ENCODE results near the gene SLC39A6.
"Not testable (repeated sequence)": the region's sequence is repeated elsewhere in the genome, so short reads cannot be mapped to it uniquely, and the experiment has no call there.

Gene SLC39A6

DNA sequence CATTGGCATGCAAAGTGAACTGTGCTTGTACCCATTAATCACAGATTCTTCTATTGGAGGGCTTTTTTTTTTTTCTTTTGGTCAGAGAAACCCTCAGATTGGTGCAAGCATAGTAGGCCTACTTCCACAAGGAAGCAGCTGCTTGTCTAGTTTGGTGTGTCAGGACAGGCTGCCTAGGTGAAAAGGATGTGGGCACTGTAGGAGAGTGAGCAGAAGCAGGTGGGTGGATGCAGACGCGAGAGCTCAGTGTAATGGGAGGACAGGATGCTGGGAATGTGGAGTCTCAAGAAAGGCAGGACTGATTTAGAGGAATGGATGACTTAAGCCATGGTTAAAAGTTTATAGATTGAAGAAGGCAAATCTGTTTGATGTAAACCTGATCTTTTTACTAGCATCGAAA is 3.6 kb upstream of the SLC39A6 start:
- DNase-seq = no peak

DNA sequence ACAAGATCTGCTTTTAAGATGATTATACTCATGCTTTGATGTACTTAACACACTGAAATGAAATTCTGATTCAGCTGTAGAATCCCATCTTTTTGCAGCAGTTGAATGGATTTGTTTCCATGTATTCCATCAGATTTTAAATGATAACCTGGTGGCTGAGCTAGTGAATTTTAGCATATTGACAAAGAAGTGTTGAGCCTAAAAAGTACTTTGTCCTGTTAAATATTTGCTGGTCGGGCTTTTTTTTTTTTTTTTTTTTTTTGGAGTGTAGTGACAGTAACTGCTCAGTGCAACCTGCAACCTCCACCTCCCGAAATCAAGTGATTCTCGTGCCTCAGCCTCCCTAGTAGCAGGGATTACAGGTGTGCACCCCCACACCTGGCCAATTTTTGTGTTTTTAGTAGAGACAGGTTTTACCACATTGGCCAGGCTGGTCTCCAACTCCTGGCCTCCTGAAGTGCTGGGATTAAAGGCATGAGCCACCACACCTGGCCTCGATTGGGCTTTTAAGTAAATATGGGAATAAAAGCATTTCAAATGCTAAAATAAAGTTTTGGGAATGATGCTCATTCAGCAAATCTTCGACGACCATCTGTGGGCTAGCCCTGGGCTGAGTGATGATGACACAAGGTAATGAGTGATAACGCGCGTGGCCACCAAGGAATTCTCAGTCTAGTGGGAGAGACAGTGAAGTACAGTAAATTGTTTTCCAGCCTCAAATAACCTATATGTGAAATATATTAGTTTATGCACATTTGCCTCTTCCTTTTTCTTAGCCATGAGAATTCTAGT is 2.7 kb upstream of the SLC39A6 start:
- no peak for DNase-seq

DNA sequence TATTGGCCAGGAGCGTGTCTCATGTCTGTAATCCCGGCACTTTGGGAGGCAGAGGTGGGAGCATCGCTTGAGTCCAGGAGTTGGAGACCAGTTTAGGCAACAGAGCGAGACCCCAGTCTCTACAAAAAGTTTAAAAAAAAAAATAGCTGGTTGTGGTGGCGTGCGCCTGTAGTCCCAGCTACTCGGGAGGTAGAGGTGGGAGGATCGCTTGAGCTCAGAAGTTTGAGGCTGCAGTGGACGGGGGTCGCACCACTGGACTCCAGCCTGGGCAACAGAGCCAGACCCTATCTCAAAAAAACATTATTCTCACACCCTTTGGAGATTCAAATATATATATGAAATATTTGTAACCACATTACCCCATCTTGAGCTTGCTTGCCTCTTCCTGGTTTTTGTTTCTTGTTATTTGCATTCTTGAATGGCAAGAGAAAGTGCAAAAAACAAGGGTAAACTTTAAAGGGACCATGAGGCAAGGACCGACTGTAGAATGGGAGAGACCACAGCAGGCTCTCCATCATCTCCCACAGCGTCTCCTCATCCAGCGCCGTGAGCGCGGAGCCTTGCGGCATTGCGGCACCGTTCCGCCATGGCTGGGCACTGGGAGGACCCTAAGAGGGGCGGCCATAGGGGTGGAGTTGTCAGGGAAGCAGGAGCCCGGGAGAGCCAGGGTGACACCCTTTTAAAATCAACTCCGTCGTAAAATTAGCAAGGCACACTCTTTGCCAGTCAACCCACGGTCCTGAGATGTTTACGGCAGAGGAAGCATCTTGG is 1.9 kb upstream of the SLC39A6 start:
- DNase-seq = no peak

DNA sequence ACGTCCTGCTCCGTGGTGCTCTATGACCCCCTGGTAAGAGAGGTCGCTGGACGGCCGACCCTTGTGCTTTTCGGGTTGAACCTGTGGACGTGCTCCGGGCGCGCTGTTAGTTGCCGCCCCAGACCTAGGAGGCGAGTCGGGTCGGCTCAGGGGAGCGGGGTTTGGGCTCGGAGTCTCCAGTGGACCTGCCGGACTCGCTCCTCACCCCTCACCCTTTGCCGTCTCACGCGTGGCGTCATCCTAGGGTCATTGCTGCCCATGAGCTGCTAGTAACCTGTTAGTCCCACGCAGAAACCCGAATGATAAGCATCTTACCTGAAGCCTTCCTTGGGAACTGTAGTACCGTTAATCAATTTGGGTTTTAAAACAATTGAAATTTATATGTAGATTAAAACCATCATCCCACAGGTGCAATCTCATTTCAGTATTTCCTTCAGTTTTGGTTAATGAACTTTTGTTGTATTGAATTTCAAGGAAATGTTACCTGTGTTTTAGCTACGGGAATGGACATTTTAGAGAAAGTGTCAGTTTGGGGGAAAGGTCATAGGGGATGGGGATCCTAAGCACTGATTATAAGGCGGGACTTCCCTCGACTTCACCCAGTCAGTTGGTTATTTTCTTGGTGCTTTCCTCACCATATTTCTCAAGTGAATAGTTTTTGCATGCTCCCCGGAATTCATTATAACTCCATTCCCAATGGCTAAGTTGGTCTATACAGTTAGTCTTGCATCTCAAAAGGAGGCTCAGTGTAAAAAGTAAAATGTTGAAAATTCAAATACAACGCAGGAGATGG is 1.1 kb upstream of the SLC39A6 start:
- DNase-seq = no peak

DNA sequence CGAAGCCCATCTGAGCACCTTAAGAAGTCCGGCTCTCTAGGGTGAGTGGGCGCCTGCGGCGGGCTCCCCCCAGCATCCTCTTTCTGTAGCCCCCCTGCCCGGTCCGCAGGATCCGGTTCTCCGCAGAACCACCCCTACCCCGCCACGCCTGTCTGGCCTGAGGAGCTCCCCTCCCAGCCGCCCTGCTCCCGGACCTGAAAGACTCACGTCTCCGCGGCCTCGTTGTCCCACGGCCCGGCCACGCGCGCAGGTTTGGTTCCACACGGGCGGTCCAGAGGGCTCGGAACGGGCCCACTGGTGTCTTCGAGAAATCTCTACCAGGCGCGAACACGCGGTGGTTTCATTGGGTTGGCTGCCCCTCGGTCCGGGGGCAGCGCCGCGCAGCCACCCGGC is 237 bp downstream of the SLC39A6 start:
- DNase-seq = no peak

DNA sequence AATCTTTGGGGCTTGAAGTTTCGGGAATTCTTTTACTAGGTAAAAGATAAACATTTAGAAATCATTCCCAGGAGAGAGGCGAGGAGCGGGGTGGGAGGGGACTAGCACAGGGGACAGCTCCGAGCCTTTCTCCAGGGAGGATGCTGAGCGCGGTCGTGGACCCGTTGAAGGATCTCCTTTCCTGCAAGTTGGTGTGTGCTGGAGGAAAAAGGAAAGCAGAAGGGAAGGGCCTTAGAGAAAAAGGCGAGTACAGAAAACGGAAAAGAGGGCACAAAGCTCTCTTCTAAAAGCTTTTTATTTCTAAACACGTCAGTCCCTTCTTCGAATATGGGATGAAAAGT is 640 bp downstream of the SLC39A6 start:
- DNase-seq = no peak

DNA sequence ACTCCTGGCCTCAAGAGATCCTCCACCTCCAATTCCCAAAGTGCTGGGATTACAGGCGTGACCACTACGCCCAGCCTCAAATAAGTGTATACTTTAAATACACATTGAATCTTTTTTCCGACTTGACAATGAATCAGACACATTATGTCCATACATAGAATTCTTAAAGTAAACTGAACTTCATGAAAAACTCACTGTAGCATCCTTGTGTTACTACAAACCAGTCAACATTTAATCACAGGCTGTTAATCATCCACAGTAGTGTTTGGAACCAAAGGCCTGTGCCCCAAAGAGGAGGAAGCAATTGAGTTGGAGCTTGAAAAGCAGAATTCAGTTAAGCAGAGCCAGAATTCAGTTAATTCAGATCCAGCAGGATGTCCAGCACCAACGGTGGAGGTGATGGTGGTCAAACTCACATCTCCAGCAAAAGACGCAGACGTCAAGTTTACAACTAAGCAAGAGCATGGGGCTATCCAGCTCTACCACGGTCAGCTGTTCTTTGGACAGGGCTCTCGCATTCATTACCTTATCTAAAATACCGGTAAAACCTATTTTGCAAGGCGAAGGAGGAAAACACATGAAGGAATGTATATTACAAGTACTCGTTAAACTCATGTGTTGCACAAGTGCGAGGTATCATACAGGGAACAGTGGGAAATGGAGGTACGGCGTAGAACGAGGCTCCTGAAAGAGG is 1.2 kb downstream of the SLC39A6 start:
- no peak for DNase-seq

DNA sequence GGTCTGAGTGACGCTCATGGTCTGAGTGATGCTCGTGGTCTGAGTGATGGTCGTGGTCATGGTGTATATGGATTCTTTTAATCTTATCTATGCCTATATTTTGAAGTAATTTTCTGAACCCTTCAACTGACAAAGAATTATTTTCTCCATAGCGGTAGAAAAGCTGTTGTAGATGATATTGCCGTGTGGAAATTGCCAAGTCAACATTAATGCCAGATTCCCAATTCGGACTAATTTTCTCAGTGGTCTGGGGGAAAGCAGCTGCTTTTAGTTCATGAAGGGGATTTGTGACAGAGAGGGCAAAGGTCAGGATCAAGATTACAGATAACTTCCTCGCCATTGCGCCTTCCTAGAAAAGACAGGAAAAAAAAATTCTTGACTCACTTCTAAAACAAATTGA is 2.5 kb downstream of the SLC39A6 start:
- DNase-seq = no peak

DNA sequence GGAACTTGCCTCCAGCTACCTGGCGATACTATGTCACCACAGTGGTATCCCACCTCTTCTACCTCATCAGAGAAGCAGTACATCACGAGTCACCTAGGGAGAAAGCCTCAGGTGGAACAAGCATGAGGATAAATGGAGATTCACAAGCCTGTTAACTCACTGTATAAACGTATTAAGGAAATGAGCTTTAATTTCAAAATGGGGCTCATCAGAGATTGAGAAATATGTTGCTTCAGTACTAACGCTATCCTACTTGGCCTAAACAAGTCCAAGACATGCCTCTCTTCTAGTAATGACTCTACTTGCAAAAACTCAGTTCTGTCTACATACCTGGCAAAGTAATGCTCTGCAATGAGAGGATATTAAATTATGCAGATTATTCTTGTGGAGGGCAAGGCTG is 4.3 kb downstream of the SLC39A6 start:
- DNase-seq = no peak

DNA sequence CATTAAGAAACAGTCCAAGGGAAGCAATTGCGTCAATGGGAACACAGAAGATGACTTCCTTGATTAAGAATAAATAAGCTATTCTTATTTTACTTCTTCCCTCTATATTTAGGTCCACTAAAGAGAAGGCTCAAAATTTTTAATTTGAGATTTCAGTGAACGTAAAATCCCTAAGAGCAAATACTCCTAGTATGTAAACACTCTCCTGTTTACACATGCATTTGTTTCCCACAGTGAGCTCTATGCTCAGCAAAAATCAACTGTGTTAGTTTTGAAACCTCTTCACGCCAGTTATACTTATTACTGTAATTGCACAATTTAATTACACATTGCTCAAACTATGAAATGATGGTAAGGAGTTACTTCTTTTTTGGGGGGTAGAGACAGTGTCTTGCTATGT is 8.8 kb downstream of the SLC39A6 start:
- no peak for DNase-seq

DNA sequence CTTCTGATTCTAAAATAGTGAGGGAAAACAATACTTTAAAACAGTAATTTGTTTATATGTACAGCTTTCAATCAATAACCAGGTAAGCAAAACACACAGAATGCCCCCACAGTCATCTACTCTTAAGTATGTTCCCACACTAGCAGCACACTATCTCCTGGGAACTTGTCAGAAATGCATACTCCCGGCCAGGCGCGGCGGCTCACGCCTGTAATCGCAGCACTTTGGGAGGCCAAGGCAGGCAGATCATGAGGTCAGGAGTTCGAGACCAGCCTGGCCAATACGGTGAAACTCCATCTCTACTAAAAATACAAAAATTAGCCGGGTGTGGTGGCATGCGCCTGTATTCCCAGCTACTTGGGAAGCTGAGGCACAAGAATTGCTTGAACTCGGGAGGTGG is 12.4 kb downstream of the SLC39A6 start:
- DNase-seq = not testable (repeated sequence)

DNA sequence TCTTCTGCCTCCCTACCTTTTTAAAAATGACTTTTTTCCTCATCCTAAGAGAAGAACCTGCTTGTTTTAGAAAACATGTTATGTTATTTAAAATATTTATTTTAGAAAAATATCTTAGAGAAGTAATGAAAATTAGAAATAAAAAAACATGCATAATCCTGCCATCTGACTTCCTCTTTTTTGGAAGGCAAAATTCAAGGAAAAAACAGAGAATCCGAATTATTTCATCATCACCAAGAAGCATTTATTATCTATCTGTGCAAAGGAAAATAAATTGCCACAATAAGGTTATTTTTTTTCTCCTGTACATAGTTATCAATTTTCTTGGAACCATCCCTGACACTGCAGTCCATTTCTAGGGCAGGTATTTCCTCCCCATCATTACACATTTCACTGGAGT is 14.4 kb downstream of the SLC39A6 start:
- DNase-seq = no peak

DNA sequence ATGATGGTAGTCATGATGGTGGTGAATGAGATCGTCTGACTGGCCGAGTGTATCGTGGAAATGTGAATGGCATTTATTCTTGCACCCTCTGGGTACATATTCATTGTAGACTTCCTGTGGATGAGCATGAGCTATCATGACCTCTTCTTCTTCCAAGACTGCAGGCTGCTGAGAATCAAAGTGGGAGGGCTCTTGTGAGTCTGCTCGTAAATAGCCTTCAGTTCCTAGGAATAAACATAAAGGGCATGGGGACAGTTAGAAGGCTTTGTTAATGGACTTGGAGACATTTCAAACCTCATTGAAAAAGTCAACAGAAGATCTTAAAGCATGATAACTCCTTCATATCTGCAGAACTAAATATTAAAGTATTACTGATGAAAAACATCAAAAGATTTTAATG is 14.9 kb downstream of the SLC39A6 start:
- no peak for DNase-seq

DNA sequence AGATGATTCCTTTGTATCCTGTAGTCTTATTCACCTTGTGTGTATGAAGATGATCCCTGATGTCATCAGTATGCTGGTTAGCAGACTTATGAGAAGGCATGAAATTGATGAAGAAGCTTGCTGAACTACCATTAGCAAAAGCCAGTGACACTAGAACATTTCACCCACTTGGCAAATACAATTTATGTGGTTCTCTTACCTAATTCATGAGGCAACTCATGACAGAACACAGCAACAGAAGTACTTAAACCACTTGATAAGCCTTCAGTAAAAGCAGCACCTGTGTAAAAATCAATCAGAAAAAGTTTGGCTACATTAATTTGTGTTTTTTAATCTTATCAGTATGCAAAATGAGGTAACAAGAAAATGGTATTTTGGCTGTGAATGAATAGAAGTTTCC is 16.8 kb downstream of the SLC39A6 start:
- no peak for DNase-seq

DNA sequence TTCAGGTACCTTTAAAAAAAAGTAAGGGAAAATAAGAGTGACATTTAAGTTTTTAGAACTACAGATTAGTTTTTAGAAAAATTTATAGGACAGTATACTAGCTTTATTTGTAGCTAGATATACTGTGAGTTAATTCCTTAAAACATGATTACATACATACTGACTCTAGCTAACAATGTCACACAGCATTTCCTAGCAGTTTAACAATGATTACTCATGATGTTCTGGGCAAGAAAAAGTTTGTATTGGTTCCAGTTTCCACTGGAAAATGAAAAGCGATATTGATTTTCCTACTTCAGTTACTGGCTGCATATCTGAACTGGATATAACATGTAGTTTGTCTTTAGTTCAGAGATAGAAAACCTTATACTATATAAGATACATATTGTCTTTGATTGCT is 19.4 kb downstream of the SLC39A6 start:
- no peak for DNase-seq

DNA sequence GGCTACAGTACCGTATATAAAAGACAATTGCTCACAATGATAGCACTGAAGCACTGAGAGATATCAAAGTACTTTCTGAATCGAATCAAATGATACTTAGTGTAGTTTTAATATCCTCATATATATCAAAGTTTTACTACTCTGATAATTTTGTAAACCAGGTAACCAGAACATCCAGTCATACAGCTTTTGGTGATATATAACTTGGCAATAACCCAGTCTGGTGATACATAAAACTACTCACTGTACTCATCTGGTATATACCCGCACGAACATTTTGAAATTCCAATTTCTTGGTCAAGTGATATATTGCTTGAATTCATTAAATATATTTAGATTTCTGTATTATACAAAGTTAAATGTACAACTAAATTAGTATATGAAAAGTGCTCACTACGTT is 20.5 kb downstream of the SLC39A6 start:
- no peak for DNase-seq

DNA sequence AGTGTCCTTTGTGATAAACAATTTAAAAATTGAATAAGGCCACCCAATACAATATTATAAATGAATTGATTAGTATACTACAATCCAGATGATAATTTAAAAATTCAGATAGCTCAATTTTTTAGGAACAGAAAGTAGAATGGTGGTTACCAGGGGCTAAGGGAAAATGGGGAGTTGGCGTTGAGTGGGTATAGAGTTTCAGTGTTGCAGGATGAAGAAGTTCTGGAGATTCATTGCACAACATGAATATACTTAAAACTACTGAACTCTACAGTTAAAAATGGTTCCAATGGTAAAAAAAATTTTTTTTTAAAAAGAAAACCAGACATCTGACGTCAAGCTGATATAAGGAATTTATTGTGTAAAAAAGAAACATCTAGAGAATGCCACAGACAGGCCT is 20.9 kb downstream of the SLC39A6 start:
- DNase-seq = no peak

DNA sequence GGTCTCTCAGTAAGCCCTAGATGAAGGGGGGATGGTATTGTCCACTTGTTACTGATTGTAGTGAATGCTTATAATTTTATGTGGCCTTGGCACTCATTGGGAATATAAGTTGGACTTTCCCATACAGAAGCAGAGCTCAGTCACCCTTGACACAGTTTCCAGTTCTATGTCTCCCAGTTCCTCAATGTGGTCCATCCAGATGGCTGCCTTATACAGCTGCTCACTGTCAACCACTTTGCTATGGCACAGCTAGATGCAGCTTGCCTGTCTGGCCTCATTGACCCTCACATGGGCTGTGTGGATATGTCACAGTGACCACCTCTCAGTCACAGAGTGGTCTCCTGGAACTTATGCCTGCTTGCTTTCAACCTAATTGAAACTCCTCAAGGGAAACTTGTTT is 21.7 kb downstream of the SLC39A6 start:
- no peak for DNase-seq

DNA sequence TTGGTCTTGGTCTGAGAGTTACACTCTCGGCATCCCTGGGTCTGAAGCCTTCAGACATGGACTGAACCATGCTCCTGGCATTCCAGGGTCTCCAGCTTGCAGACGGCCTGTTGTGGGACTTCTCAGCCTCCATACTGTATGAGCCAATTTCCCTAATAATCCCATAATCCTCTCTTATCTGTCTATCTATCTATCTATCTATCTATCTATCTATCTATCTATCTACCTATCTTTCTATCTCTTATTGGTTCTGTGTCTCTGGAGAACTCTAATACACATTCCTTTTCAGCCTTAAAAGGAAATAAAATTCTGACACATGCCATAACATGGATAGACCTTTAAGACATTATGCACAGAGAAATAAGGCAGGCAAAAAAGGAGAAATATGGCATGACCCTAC is 24.4 kb downstream of the SLC39A6 start:
- DNase-seq = no peak

DNA sequence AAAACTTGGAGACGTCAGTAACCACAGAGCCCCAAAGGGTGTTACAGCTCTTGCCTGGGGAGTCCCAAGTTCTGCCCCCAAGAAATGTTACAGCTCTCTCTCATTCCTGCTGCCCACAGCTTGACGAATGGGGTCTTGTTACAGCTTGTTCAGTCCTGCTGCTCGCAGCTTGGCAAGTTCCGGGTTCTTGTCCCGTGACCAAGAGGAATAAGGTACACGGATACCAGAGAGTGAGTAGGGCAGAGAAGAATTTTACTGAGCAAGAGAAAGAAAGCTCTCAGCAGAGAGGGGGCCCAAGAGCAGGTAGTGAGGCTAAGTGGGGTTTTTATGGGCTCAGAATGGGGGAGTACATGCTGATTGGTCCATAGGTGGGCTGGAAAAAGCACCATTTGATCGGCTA is 27.2 kb downstream of the SLC39A6 start:
- DNase-seq = no peak

DNA sequence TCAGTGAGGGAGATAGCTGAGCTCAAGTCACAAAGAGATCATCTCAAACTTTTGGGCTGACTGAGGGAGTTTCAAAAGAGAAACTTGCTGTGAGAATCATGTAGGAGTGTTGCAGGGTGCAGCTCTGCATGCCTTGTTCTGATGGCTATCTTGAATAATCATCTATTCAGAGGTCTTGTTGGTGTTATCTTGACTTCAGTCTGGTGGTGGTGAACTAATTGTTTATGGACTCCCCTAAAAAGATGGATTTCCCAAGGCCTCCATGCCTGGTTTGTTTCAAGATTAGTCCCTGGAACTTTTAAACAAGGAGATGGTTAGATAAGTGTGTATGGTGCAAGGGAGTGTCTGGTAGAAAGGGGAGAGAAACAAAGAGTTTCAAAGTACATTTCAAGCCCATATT is 29.8 kb downstream of the SLC39A6 start:
- DNase-seq = no peak

DNA sequence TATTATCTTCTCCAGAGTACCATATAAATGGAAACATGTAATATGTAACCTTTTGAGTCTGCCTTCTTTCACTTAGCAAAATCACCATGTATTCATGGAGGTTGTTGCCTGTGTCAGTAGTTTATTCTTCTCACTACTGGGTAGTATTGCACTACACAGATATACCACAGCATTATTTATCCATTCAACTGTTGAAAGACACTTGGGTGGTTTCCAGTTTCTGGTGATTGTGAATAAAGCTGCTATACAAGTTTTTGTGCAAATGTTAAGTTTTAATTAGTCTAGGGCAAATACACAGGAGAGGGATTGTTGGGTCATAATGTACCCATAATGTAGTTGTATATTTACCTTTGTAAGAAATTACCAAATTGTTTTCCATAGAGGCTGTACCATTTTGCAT is 32.2 kb downstream of the SLC39A6 start:
- no peak for DNase-seq

DNA sequence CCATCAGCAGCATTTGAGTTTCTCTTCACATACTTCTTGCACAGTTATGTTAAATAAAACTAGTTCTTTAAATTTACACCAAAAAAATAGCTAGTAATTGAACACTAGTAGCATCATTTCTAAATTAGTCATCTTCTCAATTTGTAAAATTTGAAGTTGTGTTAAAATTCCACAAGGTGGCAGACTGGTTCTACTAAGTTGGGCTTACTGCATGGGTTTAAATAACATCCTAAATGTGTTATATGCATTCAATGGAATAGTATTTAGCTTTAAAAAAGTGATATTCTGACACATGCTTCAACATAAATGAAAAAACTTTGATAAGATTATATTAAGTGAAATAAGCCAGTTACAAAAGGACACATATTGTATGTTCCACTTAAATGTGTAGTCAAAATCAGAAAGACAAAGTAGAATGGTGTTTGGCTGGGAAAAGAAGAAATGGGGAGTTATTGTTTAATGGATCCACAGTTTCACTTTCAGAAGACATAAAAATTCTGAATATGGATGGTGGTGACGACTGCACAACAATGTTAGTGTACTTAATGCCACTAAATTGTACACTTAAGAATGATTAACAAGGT is 33.1 kb downstream of the SLC39A6 start:
- no peak for DNase-seq

Measured in femur (tissue), 1 donor.